HepG2 (cell line): Measurements from ENCODE around the gene KCTD19. TPM values are rescaled to one million over a fixed set of nuclear protein-coding genes. Genes with fewer than 3 reads are reported as not detected.

ENCODE experiments used
- ATAC-seq: fragments of 200-7000 bp; cut with Tn5 transposase; 3 replicates; pipeline ENCODE4 v1.9.1; 2020; ENCODE audit warnings: mild to moderate bottlenecking, moderate library complexity
- BruUV-seq: library from RNA; stranded (reverse); fragments of 400-500 nt; replicated peaks from 2 replicates; lab custom pipeline; 2021; lab: Mats Ljungman, UMichigan
- CTCF ChIA-PET: fragments of 300-600 bp; formaldehyde crosslinking; extraction: SDS; loops from one replicate; lab custom pipeline; 2021; ENCODE audit warnings: low total read pairs, inconsistent platforms, low intra/inter-chr PET ratio; lab: Yijun Ruan, JAX
- POLR2A ChIA-PET: fragments of 350-600 bp; sonication (Branson Sonifier 250); formaldehyde crosslinking; loops from one replicate; lab custom pipeline; 2020; ENCODE audit warnings: antibody characterized with exemption, inconsistent platforms; lab: Yijun Ruan, JAX
- DNase-seq: peaks from one replicate; pipeline ENCODE4 v3.0.0-alpha.2; 2015; ENCODE audit warnings: low spot score
- FAIRE-seq: peaks from 3 replicates; lab custom pipeline; 2011; peaks lifted over from hg19 to GRCh38; lab: Jason Lieb, UNC
- H2AFZ ChIP-seq: one replicate; pipeline ENCODE4 v1.6.1; 2011; ENCODE audit warnings: low read length, inconsistent platforms
- H3K27ac ChIP-seq: fragments of 300-600 bp; 3 replicates; pipeline ENCODE4 v1.8.0; 2011; ENCODE audit warnings: mixed run types, mild to moderate bottlenecking, mixed read lengths, low read length, inconsistent platforms; ENCODE audit not compliant: insufficient read depth; ENCODE audit errors: extremely low read length
- H3K27me3 ChIP-seq, 2 experiments: fragments of 200-600 bp in 1 of 2; 2 replicates in 1 of 2; 3 replicates in 1 of 2; pipeline versions ENCODE4 v1.6.0 to v1.8.0; 2011; ENCODE audit warnings: low read length in 2 of 2, mild to moderate bottlenecking in 2 of 2, moderate library complexity in 2 of 2, inconsistent platforms in 1 of 2; ENCODE audit not compliant: insufficient read depth in 2 of 2, control insufficient read depth in 1 of 2
- H3K36me3 ChIP-seq, 2 experiments: fragments of 200-600 bp in 1 of 2; replicated peaks in 1 of 2; 2 replicates in 1 of 2; 3 replicates in 1 of 2; pipeline versions ENCODE4 v1.5.1 to v1.8.0; 2011; ENCODE audit warnings: low read length in 2 of 2, inconsistent platforms in 1 of 2; ENCODE audit not compliant: insufficient read depth in 2 of 2, control insufficient read depth in 1 of 2
- H3K4me1 ChIP-seq: 2 replicates; pipeline ENCODE4 v1.5.1; 2012; ENCODE audit warnings: low read length, inconsistent platforms; ENCODE audit not compliant: insufficient read depth
- H3K4me2 ChIP-seq: 2 replicates; pipeline ENCODE4 v1.6.0; 2011; ENCODE audit warnings: low read depth, low read length, inconsistent platforms
- H3K4me3 ChIP-seq, 3 experiments: fragments of 200-600 bp in 1 of 3; sonication (generic), shearing (Covaris generic) in 1 of 3; replicated peaks in 1 of 3; 2 replicates each; pipeline ENCODE4 v1.5.1; 2011 to 2016; ENCODE audit warnings: low read length in 3 of 3, inconsistent platforms in 2 of 3, low read depth in 2 of 3, mild to moderate bottlenecking in 2 of 3, control low read depth in 1 of 3, mixed read lengths in 1 of 3; ENCODE audit not compliant: insufficient read depth in 1 of 3
- H3K79me2 ChIP-seq: one replicate; pipeline ENCODE4 v1.6.1; 2011; ENCODE audit warnings: low read length, inconsistent platforms; ENCODE audit not compliant: insufficient read depth
- H3K9ac ChIP-seq: 2 replicates; pipeline ENCODE4 v1.6.0; 2011; ENCODE audit warnings: mild to moderate bottlenecking, low read depth, low read length, inconsistent platforms; ENCODE audit not compliant: insufficient read depth
- H3K9me3 ChIP-seq: 2 replicates; pipeline ENCODE4 v1.5.1; 2012; ENCODE audit warnings: mild to moderate bottlenecking, low read length
- H4K20me1 ChIP-seq: 2 replicates; pipeline ENCODE4 v1.6.0; 2011; ENCODE audit warnings: inconsistent platforms, mild to moderate bottlenecking, low read length, moderate library complexity; ENCODE audit not compliant: insufficient read depth
- JDP2 ChIP-seq: sonication (generic); formaldehyde crosslinking; IDR thresholded peaks from 2 replicates; pipeline ENCODE4 v1.8.1; 2022; ENCODE audit warnings: missing genetic modification reagents, borderline replicate concordance
- MYPOP ChIP-seq: sonication (generic); formaldehyde crosslinking; IDR thresholded peaks from 2 replicates; pipeline ENCODE4 v1.8.1; 2023; ENCODE audit warnings: mild to moderate bottlenecking, moderate library complexity, missing genetic modification reagents
- NCOA5 ChIP-seq: sonication (generic); formaldehyde crosslinking; IDR thresholded peaks from 2 replicates; pipeline ENCODE4 v1.4.0; 2020; ENCODE audit warnings: missing genetic modification reagents
- TARDBP ChIP-seq: sonication (generic); formaldehyde crosslinking; IDR thresholded peaks from 2 replicates; pipeline ENCODE4 v1.8.0; 2022; ENCODE audit warnings: mild to moderate bottlenecking, missing genetic modification reagents
- XBP1 ChIP-seq: sonication (generic); formaldehyde crosslinking; IDR thresholded peaks from 2 replicates; pipeline ENCODE4 v1.5.0; 2020; ENCODE audit warnings: missing genetic modification reagents
- ZNF570 ChIP-seq: sonication (generic); formaldehyde crosslinking; IDR thresholded peaks from 2 replicates; pipeline ENCODE4 v1.4.0; 2020; ENCODE audit warnings: mild to moderate bottlenecking, missing genetic modification reagents, borderline replicate concordance
- ZNF598 ChIP-seq: sonication (generic); formaldehyde crosslinking; IDR thresholded peaks from 2 replicates; pipeline ENCODE4 v1.5.1; 2020; ENCODE audit warnings: mild to moderate bottlenecking, missing genetic modification reagents, borderline replicate concordance
- ZNF710 ChIP-seq: sonication (generic); formaldehyde crosslinking; IDR thresholded peaks from 2 replicates; pipeline ENCODE4 v1.5.0; 2020; ENCODE audit warnings: mild to moderate bottlenecking, missing genetic modification reagents, borderline replicate concordance
- WGBS: methylation state at CpG from one replicate; pipeline ENCODE4 v1.1.6; 2017; ENCODE audit warnings: low lambda C conversion rate; 5-methylcytosine and 5-hydroxymethylcytosine counted together
- in situ Hi-C: cut with HindIII; loops from 2 replicates; pipeline ENCODE4 v1.10.0; 2017; ENCODE audit warnings: low pct_unique_long_range_greater_than_20kb; ENCODE audit not compliant: extremely low pct_ligation_motif_present
- intact Hi-C: fragments of 100-400 bp; cut with micrococcal nuclease; formaldehyde crosslinking; loops from one replicate; pipeline ENCODE4 v1.10.0; 2022; ENCODE audit not compliant: unreplicated experiment
- polyA plus RNA-seq, 8 experiments: library from polyadenylated mRNA; depleted of rRNA in 3 of 8; stranded (reverse) in 7 of 8; unstranded in 1 of 8; fragments of >200 nt; fragmentation: Illumina TruSeq in 4 of 8; extraction: Trizol in 4 of 8; gene quantifications; 2 replicates each; pipeline versions ENCODE4 v1.2.1 to v1.2.3, GENCODE V29; 2011 to 2016; ENCODE audit warnings: low read depth in 4 of 8, missing spikeins in 1 of 8, mixed read lengths in 1 of 8; ENCODE audit not compliant: insufficient read depth in 1 of 8
- total RNA-seq, 5 experiments: library from RNA; depleted of rRNA; stranded (reverse); fragments of >200 nt; fragmentation: Illumina TruSeq; extraction: Trizol; gene quantifications; 2 replicates each; pipeline ENCODE4 v1.2.3, GENCODE V29; 2016; ENCODE audit warnings: low read depth in 1 of 5
- TF ChIP-seq, protein P1 (sequence below): sonication (generic); formaldehyde crosslinking; IDR thresholded peaks from 2 replicates; pipeline ENCODE4 v1.4.0; 2020; ENCODE audit warnings: missing genetic modification reagents

KCTD19 gene
- total and polyA plus RNA-seq, 2 of the 13 experiments (the other 11 are each of a cell fraction or from before 2014, with no cell fraction given) = not detected

- no peak for FAIRE-seq
- CTCF ChIA-PET = no interaction called here
Observed at GRCh38 chr16:67304020-67304419, 22.5 kb downstream of the KCTD19 start.

DNA sequence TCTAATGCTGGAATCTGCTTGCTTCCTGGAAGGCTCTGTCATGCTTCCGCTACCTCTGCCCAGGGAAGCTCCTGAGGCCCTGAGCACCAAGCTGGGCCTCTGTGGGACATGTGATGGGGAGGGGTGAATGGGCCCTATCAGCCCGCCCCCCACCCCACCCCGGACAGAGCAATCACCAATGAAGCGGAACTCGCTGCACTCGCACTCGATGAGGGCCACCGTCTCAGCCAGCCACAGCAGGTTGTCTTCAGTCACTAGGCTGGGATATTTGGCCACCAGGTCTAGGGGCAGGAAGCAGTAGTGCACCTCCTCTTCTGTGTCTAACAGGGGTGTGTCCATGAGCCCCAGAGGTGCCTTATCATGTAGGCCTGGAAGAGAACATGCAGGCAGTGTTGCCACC is 23.6 kb downstream of the KCTD19 start:
- no peak for DNase-seq
- WGBS = 100% methylated on average over 1 of the region's 8 CpGs
- peaks cover 4 to 38% of the 10 kb centered on the region in 2 experiments; a peak in 3 of 5 replicates for H3K27me3 ChIP-seq
- no peaks in the 10 kb centered on the region for H3K36me3 ChIP-seq
- 0 out of 3 replicates have a peak, but pooled peaks have one; percentile 27 for ATAC-seq
- intact Hi-C loops (no loop called here), in situ Hi-C loops (no loop called here)
- H3K4me3 ChIP-seq = no peak overlapping the region
- H4K20me1 ChIP-seq = no peaks in the 10 kb centered on the region
- H3K79me2 ChIP-seq = no peaks in the 10 kb centered on the region
- no peaks in the 10 kb centered on the region for H3K9me3 ChIP-seq
- H3K4me1 ChIP-seq = no peaks in the 10 kb centered on the region
- H3K27ac ChIP-seq = no peak overlapping the region
- no peak overlapping the region for H2AFZ ChIP-seq
- no peak overlapping the region for H3K9ac ChIP-seq
- ChIA-PET CTCF (no interaction called here), POLR2A (no interaction called here)
- no TSS peak for BruUV-seq
- FAIRE-seq = no peak
- no peak overlapping the region for H3K4me2 ChIP-seq
- TF ChIP-seq TARDBP (no peak), XBP1 (CRISPR knock-in tag) (no peak), JDP2 (no peak), MYPOP (no peak), NCOA5 (CRISPR knock-in tag) (no peak)
- TF ChIP-seq, protein P1, sequence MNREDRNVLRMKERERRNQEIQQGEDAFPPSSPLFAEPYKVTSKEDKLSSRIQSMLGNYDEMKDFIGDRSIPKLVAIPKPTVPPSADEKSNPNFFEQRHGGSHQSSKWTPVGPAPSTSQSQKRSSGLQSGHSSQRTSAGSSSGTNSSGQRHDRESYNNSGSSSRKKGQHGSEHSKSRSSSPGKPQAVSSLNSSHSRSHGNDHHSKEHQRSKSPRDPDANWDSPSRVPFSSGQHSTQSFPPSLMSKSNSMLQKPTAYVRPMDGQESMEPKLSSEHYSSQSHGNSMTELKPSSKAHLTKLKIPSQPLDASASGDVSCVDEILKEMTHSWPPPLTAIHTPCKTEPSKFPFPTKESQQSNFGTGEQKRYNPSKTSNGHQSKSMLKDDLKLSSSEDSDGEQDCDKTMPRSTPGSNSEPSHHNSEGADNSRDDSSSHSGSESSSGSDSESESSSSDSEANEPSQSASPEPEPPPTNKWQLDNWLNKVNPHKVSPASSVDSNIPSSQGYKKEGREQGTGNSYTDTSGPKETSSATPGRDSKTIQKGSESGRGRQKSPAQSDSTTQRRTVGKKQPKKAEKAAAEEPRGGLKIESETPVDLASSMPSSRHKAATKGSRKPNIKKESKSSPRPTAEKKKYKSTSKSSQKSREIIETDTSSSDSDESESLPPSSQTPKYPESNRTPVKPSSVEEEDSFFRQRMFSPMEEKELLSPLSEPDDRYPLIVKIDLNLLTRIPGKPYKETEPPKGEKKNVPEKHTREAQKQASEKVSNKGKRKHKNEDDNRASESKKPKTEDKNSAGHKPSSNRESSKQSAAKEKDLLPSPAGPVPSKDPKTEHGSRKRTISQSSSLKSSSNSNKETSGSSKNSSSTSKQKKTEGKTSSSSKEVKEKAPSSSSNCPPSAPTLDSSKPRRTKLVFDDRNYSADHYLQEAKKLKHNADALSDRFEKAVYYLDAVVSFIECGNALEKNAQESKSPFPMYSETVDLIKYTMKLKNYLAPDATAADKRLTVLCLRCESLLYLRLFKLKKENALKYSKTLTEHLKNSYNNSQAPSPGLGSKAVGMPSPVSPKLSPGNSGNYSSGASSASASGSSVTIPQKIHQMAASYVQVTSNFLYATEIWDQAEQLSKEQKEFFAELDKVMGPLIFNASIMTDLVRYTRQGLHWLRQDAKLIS (CRISPR knock-in tag) = no peak

More at GRCh38 chr16:67304020-67304419, 22.5 kb downstream of the KCTD19 start:
- in situ Hi-C loops (no loop called here), intact Hi-C loops (no loop called here)
- TF ChIP-seq ZNF598 (CRISPR knock-in tag) (no peak), ZNF570 (CRISPR knock-in tag) (no peak), ZNF710 (CRISPR knock-in tag) (no peak)
- Histone ChIP-seq H3K36me3 (no peaks in the 10 kb centered on the region), H3K4me2 (no peak overlapping the region), H3K4me1 (no peaks in the 10 kb centered on the region), H3K79me2 (no peaks in the 10 kb centered on the region), H4K20me1 (no peaks in the 10 kb centered on the region), H3K9me3 (no peaks in the 10 kb centered on the region), H3K9ac (no peak overlapping the region), H3K27me3 (peaks cover 4 to 41% of the 10 kb centered on the region in 2 experiments; a peak in 3 of 5 replicates), H3K4me3 (no peak overlapping the region), H2AFZ (no peak overlapping the region), H3K27ac (no peak overlapping the region)
- BruUV-seq = no TSS peak
- DNase-seq (no peak), ATAC-seq (no peak)
- WGBS = 0% methylated on average over 1 of the region's 1 CpG
- POLR2A ChIA-PET = no interaction called here
